B cell (primary cell): ENCODE data around the gene CCL13. TPM values are rescaled to one million over a fixed set of nuclear protein-coding genes. Genes with fewer than 3 reads are reported as not detected.

Experiments
- ATAC-seq: fragments of 200-7000 bp; cut with Tn5 transposase; one replicate; pipeline ENCODE4 v1.10.0; 2021; ENCODE audit warnings: low read depth, mild to moderate bottlenecking, moderate number of reproducible peaks, moderate library complexity
- CTCF ChIA-PET: fragments of 350-600 bp; sonication (Branson Sonifier 250); formaldehyde crosslinking; loops from one replicate; lab custom pipeline; 2021; ENCODE audit warnings: antibody characterized with exemption, inconsistent platforms; lab: Charles Lee
- POLR2A ChIA-PET: fragments of 350-600 bp; sonication (Branson Sonifier 250); formaldehyde crosslinking; loops from one replicate; lab custom pipeline; 2021; ENCODE audit warnings: antibody characterized with exemption; lab: Charles Lee
- DNase-seq: peaks from one replicate; pipeline ENCODE4 v3.0.0; 2013
- H2AFZ ChIP-seq: 2 replicates; pipeline ENCODE4 v1.6.1; 2012; ENCODE audit warnings: mild to moderate bottlenecking, low read depth, low read length; ENCODE audit not compliant: insufficient read depth, poor library complexity, severe bottlenecking
- H3K27ac ChIP-seq, 2 donors: 1 replicate in 1 of 2; 2 replicates in 1 of 2; pipeline ENCODE4 v1.5.1; 2012 to 2013; ENCODE audit warnings: low read length in 2 of 2, mild to moderate bottlenecking in 2 of 2, moderate library complexity in 1 of 2
- H3K27me3 ChIP-seq, 4 experiments: fragments of 200-600 bp in 1 of 4; sonication (generic) in 1 of 4; replicated peaks in 1 of 4; 1 replicate in 2 of 4; 2 replicates in 2 of 4; pipeline versions ENCODE4 v1.6.1 to v1.7.0; 2013 to 2016; ENCODE audit warnings: low read length in 3 of 4, mild to moderate bottlenecking in 2 of 4, mixed read lengths in 1 of 4, moderate library complexity in 1 of 4; ENCODE audit not compliant: insufficient read depth in 4 of 4, control insufficient read depth in 3 of 4; ENCODE audit errors: control extremely low read depth in 1 of 4
- H3K36me3 ChIP-seq, 2 experiments: replicated peaks in 1 of 2; 1 replicate in 1 of 2; 2 replicates in 1 of 2; pipeline versions ENCODE4 v1.6.1 to v1.7.1; 2013; ENCODE audit warnings: low read length in 1 of 2; ENCODE audit not compliant: insufficient read depth in 2 of 2, control insufficient read depth in 1 of 2; ENCODE audit errors: control extremely low read depth in 1 of 2, extremely low read depth in 1 of 2
- H3K4me1 ChIP-seq, 2 donors: fragments of 200-600 bp in 1 of 2; sonication (generic) in 1 of 2; 1 replicate in 1 of 2; 2 replicates in 1 of 2; pipeline versions ENCODE4 v1.5.1 to v1.6.1; 2013 to 2017; ENCODE audit warnings: low read length in 2 of 2; ENCODE audit not compliant: control insufficient read depth in 2 of 2, insufficient read depth in 2 of 2
- H3K4me2 ChIP-seq: replicated peaks from 2 replicates; pipeline ENCODE3; 2012; ENCODE audit warnings: mild to moderate bottlenecking, low read depth, low read length; ENCODE audit not compliant: poor library complexity, severe bottlenecking
- H3K4me3 ChIP-seq, 5 experiments: fragments of 200-600 bp in 1 of 5; sonication (generic) in 1 of 5; 1 replicate in 3 of 5; 2 replicates in 2 of 5; pipeline versions ENCODE4 v1.5.1 to v1.7.0; 2011 to 2016; ENCODE audit warnings: low read length in 4 of 5, mild to moderate bottlenecking in 4 of 5, low read depth in 2 of 5, control low read depth in 1 of 5, moderate library complexity in 1 of 5; ENCODE audit not compliant: insufficient read depth in 1 of 5; ENCODE audit errors: control extremely low read depth in 1 of 5, extremely low read depth in 1 of 5
- H3K79me2 ChIP-seq: fragments of 200-600 bp; sonication (generic); one replicate; pipeline ENCODE4 v1.6.0; 2016; ENCODE audit warnings: low read length; ENCODE audit not compliant: control insufficient read depth, insufficient read depth
- H3K9ac ChIP-seq: fragments of 200-600 bp; sonication (generic); 2 replicates; pipeline ENCODE4 v1.6.1; 2017; ENCODE audit warnings: mild to moderate bottlenecking, low read length, moderate library complexity
- H3K9me3 ChIP-seq, 3 donors: one replicate each; pipeline versions ENCODE4 v1.6.1 to v1.7.1; 2013; ENCODE audit warnings: low read length in 2 of 3; ENCODE audit not compliant: control insufficient read depth in 2 of 3, insufficient read depth in 1 of 3; ENCODE audit errors: control extremely low read depth in 1 of 3
- H4K20me1 ChIP-seq: 2 replicates; pipeline ENCODE4 v1.6.0; 2012; ENCODE audit warnings: mild to moderate bottlenecking, low read length; ENCODE audit not compliant: insufficient read depth, control insufficient read depth, poor library complexity, severe bottlenecking
- H3K27ac Mint-ChIP-seq: one replicate; pipeline ENCODE4 v1.8.0; 2021; ENCODE audit warnings: mixed read lengths
- H3K27me3 Mint-ChIP-seq: one replicate; pipeline ENCODE4 v1.8.0; 2021; ENCODE audit warnings: mixed read lengths
- H3K4me1 Mint-ChIP-seq: one replicate; pipeline ENCODE4 v1.8.0; 2021; ENCODE audit warnings: mixed read lengths
- H3K4me3 Mint-ChIP-seq: one replicate; pipeline ENCODE4 v1.8.0; 2021; ENCODE audit warnings: mixed read lengths
- H3K9me3 Mint-ChIP-seq: one replicate; pipeline ENCODE4 v1.8.0; 2022; ENCODE audit warnings: mixed read lengths; ENCODE audit not compliant: insufficient read depth
- EZH2 ChIP-seq: IDR thresholded peaks from 2 replicates; pipeline ENCODE4 v1.6.1; 2012; ENCODE audit warnings: borderline replicate concordance, low read depth, mild to moderate bottlenecking, moderate library complexity, low read length; ENCODE audit not compliant: insufficient read depth, poor library complexity, severe bottlenecking
- WGBS: methylation state at CpG from one replicate; pipeline ENCODE4 v1.1.5; 2013; ENCODE audit warnings: missing lambda C conversion rate; ENCODE audit not compliant: insufficient coverage; 5-methylcytosine and 5-hydroxymethylcytosine counted together
- intact Hi-C: fragments of 100-400 bp; cut with micrococcal nuclease; formaldehyde crosslinking; loops from one replicate; pipeline ENCODE4 v1.10.0; 2022
- polyA plus RNA-seq: library from polyadenylated mRNA; depleted of rRNA; stranded (reverse); fragments of >200 nt; gene quantifications from 2 replicates; pipeline ENCODE4 v1.2.3, GENCODE V29; 2012
- total RNA-seq, 2 donors: library from RNA; stranded (reverse); fragments of 120-200 nt in 1 of 2; gene quantifications; 1 replicate in 1 of 2; 2 replicates in 1 of 2; pipeline versions ENCODE4 v1.2.3 to v1.2.4, GENCODE V29; 2013 to 2022
- TF ChIP-seq, protein P1 (sequence below): fragments of 200-600 bp; IDR thresholded peaks from one replicate; pipeline ENCODE4 v1.8.0; 2022; ENCODE audit warnings: antibody characterized with exemption, mild to moderate bottlenecking

Gene CCL13
- total and polyA plus RNA-seq, 2 donors (not counting 1 experiment from before 2014, with no cell fraction given), result not detected

DNA sequence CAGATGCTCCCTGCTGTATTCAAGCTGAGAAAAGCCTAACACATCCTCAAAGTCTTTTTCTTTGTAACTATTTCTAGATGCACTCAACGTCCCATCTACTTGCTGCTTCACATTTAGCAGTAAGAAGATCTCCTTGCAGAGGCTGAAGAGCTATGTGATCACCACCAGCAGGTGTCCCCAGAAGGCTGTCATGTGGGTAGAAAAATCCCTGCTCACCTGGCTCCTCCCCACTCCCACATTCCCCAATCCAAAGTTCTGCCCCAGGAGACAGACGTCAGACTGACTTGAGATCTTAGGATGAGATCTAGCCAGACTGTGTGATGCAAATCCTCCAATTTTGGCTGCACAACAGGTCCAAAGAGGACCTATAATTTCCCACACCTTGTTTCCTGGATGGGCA lies 1.1 kb downstream of the CCL13 start:
- H3K9me3 ChIP-seq, result no peaks in the 10 kb centered on the region
- H3K79me2 ChIP-seq, result no peaks in the 10 kb centered on the region
- H3K4me1 Mint-ChIP-seq, result no peaks in the 10 kb centered on the region
- H3K4me2 ChIP-seq, result no peak overlapping the region
- ChIA-PET CTCF (interaction anchor here (1.7 to 13.5 kb wide), 2 partner anchors 11 to 155 kb away, joined by 5 to 253 read pairs; no protein-coding TSS in a partner anchor), POLR2A (no interaction called here)
- peaks cover 0 to 5% (median under 1%) of the 10 kb centered on the region in 4 experiments for H3K27me3 ChIP-seq
- no peak overlapping the region for H3K27ac ChIP-seq
- H3K27me3 Mint-ChIP-seq, result peaks cover 33% of the 10 kb centered on the region
- DNase-seq, result peak; percentile 3
- no peak overlapping the region for H3K27ac Mint-ChIP-seq
- no peak overlapping the region for H3K4me3 ChIP-seq
- no peak overlapping the region for H2AFZ ChIP-seq
- H3K9me3 Mint-ChIP-seq, result no peaks in the 10 kb centered on the region
- no peaks in the 10 kb centered on the region for H3K4me1 ChIP-seq
- WGBS, result 80% methylated on average over 2 of the region's 2 CpGs
- no peak overlapping the region for H3K4me3 Mint-ChIP-seq
- TF ChIP-seq, protein P1, sequence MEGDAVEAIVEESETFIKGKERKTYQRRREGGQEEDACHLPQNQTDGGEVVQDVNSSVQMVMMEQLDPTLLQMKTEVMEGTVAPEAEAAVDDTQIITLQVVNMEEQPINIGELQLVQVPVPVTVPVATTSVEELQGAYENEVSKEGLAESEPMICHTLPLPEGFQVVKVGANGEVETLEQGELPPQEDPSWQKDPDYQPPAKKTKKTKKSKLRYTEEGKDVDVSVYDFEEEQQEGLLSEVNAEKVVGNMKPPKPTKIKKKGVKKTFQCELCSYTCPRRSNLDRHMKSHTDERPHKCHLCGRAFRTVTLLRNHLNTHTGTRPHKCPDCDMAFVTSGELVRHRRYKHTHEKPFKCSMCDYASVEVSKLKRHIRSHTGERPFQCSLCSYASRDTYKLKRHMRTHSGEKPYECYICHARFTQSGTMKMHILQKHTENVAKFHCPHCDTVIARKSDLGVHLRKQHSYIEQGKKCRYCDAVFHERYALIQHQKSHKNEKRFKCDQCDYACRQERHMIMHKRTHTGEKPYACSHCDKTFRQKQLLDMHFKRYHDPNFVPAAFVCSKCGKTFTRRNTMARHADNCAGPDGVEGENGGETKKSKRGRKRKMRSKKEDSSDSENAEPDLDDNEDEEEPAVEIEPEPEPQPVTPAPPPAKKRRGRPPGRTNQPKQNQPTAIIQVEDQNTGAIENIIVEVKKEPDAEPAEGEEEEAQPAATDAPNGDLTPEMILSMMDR, result no peak
- TF ChIP-seq EZH2, result no peak
- no peak overlapping the region for H3K9ac ChIP-seq
- no peak for ATAC-seq
- intact Hi-C loops, result no loop called here
- H4K20me1 ChIP-seq, result no peaks in the 10 kb centered on the region
- no peaks in the 10 kb centered on the region for H3K36me3 ChIP-seq

DNA sequence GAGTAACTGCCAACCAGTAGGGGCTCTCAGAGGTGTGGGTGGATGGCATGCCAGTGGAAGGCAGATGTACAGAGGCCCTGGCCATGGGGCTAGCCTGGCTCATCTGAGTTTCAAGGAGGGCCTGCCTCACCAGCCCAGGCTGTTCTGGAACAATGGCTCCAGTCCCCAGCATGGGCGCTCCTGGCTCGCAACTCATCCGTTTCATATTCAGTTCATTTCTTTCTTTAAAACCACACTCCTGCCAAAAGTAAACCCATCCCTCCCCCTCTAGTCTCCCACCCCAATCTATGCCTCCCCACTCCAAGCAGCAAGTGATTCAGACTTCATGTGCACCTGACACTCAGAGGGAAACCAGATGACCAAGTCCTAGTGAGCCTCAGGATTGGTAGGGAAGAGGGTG lies 2.4 kb downstream of the CCL13 start:
- CTCF ChIA-PET, result interaction anchor here (4.2 to 13.5 kb wide), 2 partner anchors 156 to 187 kb away, joined by 34 to 253 read pairs; no protein-coding TSS in a partner anchor
- no peak overlapping the region for H3K9ac ChIP-seq
- no peak overlapping the region for H3K4me3 ChIP-seq
- no peaks in the 10 kb centered on the region for H3K9me3 Mint-ChIP-seq
- H3K4me1 ChIP-seq, result no peaks in the 10 kb centered on the region
- WGBS, result 100% methylated on average over 3 of the region's 3 CpGs
- H2AFZ ChIP-seq, result no peak overlapping the region
- no peak for DNase-seq
- no peaks in the 10 kb centered on the region for H3K4me1 Mint-ChIP-seq
- H3K36me3 ChIP-seq, result no peaks in the 10 kb centered on the region
- TF ChIP-seq EZH2, result no peak
- TF ChIP-seq, protein P1, result no peak
- intact Hi-C loops, result no loop called here
- H3K27me3 Mint-ChIP-seq, result peaks cover 36% of the 10 kb centered on the region
- no peak overlapping the region for H3K4me2 ChIP-seq
- H3K27ac ChIP-seq, result no peak overlapping the region
- no peaks in the 10 kb centered on the region for H3K79me2 ChIP-seq
- no peaks in the 10 kb centered on the region for H3K9me3 ChIP-seq
- H3K27me3 ChIP-seq, result peaks cover 0 to 13% (median under 1%) of the 10 kb centered on the region in 4 experiments
- POLR2A ChIA-PET, result no interaction called here
- ATAC-seq, result no peak
- no peaks in the 10 kb centered on the region for H4K20me1 ChIP-seq
- H3K4me3 Mint-ChIP-seq, result no peak overlapping the region
- H3K27ac Mint-ChIP-seq, result no peak overlapping the region
